Lower leg skin (tissue), 4 donors: ENCODE measurements around the gene ABCC2. TPM values are rescaled to one million over a fixed set of nuclear protein-coding genes. Genes with fewer than 3 reads are reported as not detected.
"Not testable (repeated sequence)": the region's sequence is repeated elsewhere in the genome, so short reads cannot be mapped to it uniquely, and the experiment has no call there.

ENCODE experiments used
- DNase-seq, 2 donors: peaks; one replicate each; pipeline ENCODE4 v3.0.0-alpha.2; 2019; ENCODE audit warnings: low spot score in 2 of 2
- H3K4me3 ChIP-seq: fragments of 200-600 bp; sonication (generic); 2 replicates; pipeline ENCODE4 v1.5.1; 2017; ENCODE audit warnings: mild to moderate bottlenecking, low read depth; ENCODE audit not compliant: poor library complexity, severe bottlenecking
- POLR2A ChIP-seq, 2 donors: fragments of 450-650 bp; IDR thresholded peaks; one replicate each; pipeline ENCODE4 v1.6.1; 2016 to 2017; ENCODE audit warnings: antibody characterized with exemption in 2 of 2, mild to moderate bottlenecking in 1 of 2, moderate library complexity in 1 of 2
- WGBS, 2 donors: methylation state at CpG; one replicate each; pipeline ENCODE4 v1.1.5; 2018; 5-methylcytosine and 5-hydroxymethylcytosine counted together
- intact Hi-C: fragments of 100-400 bp; cut with DNase I; formaldehyde crosslinking; loops from one replicate; pipeline ENCODE4 v1.15.0; 2023; ENCODE audit warnings: low total_unique reads
- total RNA-seq, 4 donors: library from RNA; depleted of rRNA; stranded (reverse); fragments of >200 nt; gene quantifications; one replicate each; pipeline ENCODE4 v1.1.0, GENCODE V29; 2016
- TF ChIP-seq, protein P1 (sequence below), 3 donors: fragments of 450-650 bp; IDR thresholded peaks; one replicate each; pipeline ENCODE4 v1.5.1; 2016; ENCODE audit warnings: antibody characterized with exemption in 3 of 3, mild to moderate bottlenecking in 3 of 3, moderate library complexity in 2 of 3

ABCC2 gene
- total RNA-seq, 4 donors from 2014 or later, result 0.46 to 2.0 (median 1.9) TPM

DNA sequence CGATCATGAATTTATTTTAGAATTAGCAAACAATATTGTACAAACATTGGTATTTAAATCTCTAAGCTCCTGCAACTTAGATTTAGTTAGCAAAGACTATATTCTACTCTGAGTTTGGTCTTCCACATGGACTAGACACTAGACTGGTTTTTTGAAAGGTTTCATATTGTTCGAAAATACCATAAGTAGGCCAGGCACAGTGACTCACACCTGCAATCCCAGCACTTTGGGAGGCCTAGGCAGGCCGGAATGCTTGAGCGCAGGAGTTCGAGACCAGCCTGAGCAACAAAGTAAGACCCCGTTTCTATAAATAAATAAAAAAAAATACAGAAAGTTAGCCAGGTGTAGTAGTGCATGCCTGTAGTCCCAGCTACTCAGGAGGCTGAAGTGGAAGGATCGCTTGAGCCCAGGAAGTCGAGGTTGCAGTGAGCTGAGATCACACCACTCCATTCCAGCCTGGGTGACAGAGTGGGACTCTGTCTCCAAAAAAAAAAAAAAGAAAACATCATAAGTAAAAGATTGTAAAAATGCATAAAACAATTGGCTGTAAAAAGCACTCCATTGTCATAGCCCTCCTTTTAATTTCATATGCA lies 73.1 kb downstream of the ABCC2 start:
- 87 to 93% methylated on average over 8 of the region's 8 CpGs for WGBS, 2 donors
- TF ChIP-seq POLR2A (IDR thresholded peaks at IDR 0.05), result no peak
- TF ChIP-seq, protein P1, sequence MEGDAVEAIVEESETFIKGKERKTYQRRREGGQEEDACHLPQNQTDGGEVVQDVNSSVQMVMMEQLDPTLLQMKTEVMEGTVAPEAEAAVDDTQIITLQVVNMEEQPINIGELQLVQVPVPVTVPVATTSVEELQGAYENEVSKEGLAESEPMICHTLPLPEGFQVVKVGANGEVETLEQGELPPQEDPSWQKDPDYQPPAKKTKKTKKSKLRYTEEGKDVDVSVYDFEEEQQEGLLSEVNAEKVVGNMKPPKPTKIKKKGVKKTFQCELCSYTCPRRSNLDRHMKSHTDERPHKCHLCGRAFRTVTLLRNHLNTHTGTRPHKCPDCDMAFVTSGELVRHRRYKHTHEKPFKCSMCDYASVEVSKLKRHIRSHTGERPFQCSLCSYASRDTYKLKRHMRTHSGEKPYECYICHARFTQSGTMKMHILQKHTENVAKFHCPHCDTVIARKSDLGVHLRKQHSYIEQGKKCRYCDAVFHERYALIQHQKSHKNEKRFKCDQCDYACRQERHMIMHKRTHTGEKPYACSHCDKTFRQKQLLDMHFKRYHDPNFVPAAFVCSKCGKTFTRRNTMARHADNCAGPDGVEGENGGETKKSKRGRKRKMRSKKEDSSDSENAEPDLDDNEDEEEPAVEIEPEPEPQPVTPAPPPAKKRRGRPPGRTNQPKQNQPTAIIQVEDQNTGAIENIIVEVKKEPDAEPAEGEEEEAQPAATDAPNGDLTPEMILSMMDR (IDR thresholded peaks at IDR 0.05), result no peak
- DNase-seq, result no peak
- H3K4me3 ChIP-seq, result no peak overlapping the region
- intact Hi-C loops, result no loop called here

DNA sequence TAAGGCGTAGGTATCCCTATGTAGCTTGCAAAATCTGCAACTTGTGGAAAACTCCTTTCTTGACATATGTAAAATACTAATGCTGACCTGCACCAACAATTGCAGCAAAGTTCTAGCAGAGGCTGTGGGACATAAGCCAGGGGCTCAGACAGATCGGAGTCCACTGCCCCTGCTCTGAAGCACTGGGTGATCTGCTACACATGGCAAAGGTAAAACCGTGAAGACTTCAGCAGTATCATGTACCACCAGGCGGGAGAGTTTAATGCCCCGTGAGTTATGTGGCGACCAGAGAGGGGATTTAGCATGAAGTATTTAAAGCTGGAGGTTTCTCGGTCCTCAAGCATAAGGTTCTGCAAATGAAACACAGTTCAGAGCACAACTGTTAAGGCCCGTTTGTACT lies 76.4 kb downstream of the ABCC2 start:
- intact Hi-C loops, result no loop called here
- DNase-seq, result no peak
- no peak for TF ChIP-seq POLR2A (IDR thresholded peaks at IDR 0.05)
- TF ChIP-seq, protein P1 (IDR thresholded peaks at IDR 0.05), result no peak
- 83 to 91% methylated on average over 8 of the region's 8 CpGs for WGBS, 2 donors
- H3K4me3 ChIP-seq, result no peak overlapping the region

DNA sequence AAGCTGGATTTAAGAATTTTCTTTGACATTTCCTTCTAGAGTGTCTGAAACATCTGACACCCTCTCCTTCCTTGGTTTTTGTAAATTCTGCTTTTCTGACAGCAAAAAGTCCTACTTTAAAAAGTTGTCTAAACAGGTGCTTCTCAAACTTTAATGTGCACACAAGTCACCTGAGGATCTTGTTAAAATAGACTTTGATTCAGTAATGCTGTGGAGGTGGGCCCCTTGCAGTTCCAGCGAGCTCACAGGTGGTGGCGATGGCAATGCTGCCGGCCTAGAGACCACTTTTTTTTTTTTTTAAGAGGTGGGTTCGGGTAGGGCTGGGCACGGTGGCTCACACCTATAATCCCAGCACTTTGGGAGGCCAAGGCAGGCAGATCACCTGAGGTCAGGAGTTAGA lies 77.1 kb downstream of the ABCC2 start:
- intact Hi-C loops, result no loop called here
- no peak overlapping the region for H3K4me3 ChIP-seq
- no peak for DNase-seq
- WGBS, 2 donors, result 58 to 68% methylated on average over 5 of the region's 5 CpGs
- TF ChIP-seq, protein P1 (IDR thresholded peaks at IDR 0.05), result no peak
- no peak for TF ChIP-seq POLR2A (IDR thresholded peaks at IDR 0.05)

DNA sequence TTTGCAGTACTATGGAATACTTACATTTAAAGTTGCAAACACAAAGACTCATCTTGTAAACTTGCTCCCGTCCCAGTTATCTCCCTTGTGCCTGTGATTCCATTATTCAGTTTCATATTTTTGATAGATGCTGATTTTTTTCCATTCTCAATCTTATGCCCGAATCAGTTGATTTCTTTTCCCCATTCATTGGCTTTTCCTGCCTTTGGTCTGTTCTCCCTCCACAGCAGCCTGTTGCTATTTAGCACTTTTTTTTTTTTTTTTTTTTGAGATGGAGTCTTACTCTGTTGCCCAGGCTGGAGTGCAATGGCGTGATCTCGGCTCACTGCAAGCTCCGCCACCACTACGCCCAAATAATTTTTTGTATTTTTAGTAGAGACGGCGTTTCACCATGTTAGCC lies 78.0 kb downstream of the ABCC2 start:
- intact Hi-C loops, result no loop called here
- TF ChIP-seq, protein P1 (IDR thresholded peaks at IDR 0.05), result no peak
- no peak for TF ChIP-seq POLR2A (IDR thresholded peaks at IDR 0.05)
- H3K4me3 ChIP-seq, result no peak overlapping the region
- DNase-seq, result no peak
- 92 to 95% methylated on average over 8 of the region's 8 CpGs for WGBS, 2 donors

DNA sequence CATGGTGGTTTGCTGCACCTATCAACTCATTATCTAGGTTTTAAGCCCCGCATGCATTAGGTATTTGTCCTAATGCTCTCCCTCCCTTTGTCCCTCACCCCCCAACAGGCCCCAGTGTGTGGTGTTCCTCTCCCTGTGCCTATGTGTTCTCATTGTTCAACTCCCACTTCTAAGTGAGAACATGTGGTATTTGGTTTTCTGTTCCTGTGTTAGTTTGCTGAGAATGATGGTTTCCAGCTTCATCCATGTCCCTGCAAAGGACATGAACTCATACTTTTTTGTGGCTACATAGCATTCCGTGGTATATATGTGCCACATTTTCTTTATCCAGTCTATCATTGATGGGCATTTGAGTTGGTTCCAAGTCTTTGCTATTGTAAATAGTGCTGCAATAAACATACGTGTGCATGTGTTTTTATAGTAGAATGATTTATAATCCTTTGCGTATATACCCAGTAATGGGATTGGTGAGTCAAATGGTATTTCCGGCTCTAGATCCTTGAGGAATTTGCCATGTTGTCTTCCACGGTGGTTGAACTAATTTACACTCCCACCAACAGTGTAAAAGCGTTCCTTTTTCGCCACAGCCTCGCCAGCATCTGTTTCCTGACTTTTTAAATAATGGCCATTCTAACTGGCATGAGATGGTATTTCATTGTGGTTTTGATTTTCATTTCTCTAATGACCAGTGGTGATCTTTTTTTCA lies 81.2 kb downstream of the ABCC2 start:
- DNase-seq, intact Hi-C loops, H3K4me3 ChIP-seq: not testable (repeated sequence)
- 59 to 67% methylated on average over 9 of the region's 9 CpGs for WGBS, 2 donors

DNA sequence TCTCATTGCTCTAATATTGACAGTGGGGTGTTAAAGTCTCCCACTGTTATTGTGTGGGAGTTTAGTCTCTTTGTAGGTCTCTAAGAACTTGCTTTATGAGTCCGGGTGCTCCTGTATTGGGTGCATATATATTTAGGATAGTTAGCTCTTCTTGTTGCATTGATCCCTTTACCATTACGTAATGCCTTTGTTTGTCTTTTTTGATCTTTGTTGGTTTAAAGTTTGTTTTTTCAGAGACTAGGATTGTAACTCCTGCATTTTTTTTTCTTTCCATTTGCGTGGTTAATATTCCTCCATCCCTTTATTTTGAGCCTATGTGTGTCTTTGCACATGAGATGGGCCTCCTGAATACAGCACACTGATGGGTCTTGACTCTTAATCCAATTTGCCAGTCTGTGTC lies 84.8 kb downstream of the ABCC2 start:
- H3K4me3 ChIP-seq, intact Hi-C loops, DNase-seq: not testable (repeated sequence)
- 67 to 93% methylated on average over 3 of the region's 3 CpGs for WGBS, 2 donors
